CD4-positive, alpha-beta T cell treated with Interleukin-10 for 1 hour (primary cell): ENCODE measurements around the gene CIT.

Experiments
- DNase-seq: peaks from one replicate; pipeline ENCODE4 v3.0.0-alpha.2; 2020

Gene CIT

GRCh38 chr12:119842380-119842779, 34.7 kb downstream of the CIT start:
- no peak for DNase-seq

- no peak for DNase-seq
Measured at GRCh38 chr12:119841433-119842210, 35.5 kb downstream of the CIT start.

DNA sequence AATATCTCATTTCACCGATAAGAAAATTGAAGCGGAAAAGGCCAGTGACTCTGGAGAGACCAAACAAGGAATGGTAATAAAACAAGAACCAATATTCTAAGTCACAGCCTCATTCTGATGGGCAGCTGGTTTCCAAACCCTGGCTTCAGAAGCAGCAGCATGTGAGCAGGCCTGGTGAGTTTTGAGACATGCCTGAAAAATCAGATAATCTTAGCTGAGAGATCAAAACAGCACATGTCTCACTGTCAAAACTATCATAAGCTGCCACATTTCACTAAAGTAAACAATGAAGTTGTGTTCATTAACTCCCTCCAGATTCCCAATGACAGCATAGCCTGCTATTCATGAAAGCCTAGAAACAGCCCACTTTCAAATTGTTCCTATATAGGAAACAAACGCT, 36.5 kb downstream of the CIT start:
- DNase-seq = no peak

DNA sequence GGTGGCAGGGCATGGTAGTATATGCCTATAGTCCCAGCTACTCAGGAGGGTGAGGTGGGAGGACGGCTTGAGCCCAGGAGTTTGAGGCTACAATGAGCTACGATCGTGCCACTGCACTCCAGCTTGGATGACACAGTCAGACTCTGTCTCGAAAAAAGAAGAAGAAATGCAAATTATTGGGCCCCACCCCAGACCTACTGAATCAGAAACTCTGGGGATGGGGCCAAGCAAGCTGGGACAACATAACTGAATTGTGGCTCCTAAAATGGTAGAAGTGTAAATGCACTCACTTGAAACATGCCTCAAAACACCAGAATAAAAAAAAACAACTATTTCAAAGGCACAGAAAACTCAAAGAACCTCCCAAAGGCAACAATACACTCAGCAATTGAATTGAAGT, 37.0 kb downstream of the CIT start:
- no peak for DNase-seq

- DNase-seq = no peak
Measured at GRCh38 chr12:119838826-119839600, 38.1 kb downstream of the CIT start.

GRCh38 chr12:119836781-119837180, 40.3 kb downstream of the CIT start:
- DNase-seq = no peak

DNA sequence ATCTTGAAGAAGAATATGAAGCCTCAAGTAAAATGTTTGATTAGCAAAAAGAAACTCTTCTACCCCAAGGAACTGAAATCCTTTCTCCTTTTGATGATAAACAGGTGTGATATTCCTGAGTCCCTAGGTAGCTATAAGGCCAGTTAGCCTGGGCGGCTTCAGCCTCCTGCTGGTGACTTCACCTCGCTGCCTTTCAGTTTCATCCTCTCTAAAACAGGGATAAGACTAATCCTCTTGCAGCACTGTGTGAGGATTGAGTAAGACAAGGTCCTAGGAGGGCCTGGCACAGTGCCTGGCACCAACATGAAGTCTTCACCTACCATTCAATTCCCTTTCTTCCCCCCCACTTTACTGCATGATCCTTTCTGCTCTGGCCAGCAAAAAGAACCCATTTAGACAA, 42.1 kb downstream of the CIT start:
- DNase-seq = no peak

GRCh38 chr12:119829439-119829838, 47.7 kb downstream of the CIT start:
- DNase-seq = no peak

- DNase-seq = peak; percentile 18
Measured at GRCh38 chr12:119828300-119828699, 48.8 kb downstream of the CIT start.

GRCh38 chr12:119827760-119828159, 49.4 kb downstream of the CIT start:
- no peak for DNase-seq

DNA sequence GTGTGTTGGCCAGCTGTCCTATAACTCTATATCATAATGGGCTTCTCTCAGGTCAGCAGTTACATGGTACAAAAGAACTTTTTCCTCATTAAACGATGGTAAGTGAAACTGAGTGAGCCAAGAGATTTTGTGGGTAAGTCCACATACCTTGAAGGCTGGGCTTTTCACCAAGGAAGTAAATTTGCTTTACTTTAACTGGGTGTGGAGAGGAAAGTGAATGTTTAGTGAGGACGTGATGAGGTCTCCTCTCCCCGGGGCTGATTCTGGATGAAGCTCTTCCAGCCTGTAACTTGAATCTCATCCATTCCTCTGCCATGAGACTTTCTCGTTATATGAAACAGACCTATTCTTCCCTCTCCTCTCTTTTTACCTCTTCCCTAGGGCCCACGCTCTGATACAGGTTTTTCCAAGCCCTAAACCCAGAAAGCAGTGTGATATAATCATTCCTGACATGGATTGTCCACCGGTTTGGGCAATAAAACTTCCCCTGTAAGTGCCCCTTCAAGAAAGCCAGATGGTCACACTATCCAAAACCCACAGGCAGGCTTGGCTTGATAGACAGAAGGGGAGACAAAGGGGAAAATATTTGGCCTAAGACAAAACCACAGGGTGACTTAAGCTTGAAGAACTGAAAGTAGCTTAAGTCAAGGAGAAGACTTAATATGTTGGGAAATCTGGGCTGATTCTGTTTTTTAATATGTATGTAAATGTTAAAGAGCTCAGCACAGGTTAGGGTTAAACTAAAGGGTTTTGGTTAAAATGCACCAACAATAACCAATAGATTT, 50.3 kb downstream of the CIT start:
- DNase-seq = no peak

DNA sequence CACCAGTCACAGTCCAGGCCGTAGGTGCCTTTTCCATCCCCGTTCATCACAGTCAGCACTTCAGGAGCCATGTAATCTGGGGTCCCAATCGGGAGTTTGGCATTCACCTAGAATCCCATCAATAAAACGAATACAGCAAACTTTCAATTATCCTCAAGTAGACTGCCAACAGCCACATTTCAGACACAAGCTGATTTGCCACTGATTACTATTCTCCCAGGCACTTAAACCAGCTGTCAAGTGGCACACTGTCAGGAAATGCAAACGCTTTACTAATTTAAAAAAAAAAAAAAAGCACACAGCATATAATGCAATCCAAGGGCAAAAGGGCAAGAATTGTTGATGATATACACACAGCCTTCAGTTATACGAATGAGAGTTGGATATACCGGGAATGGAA, 51.9 kb downstream of the CIT start:
- DNase-seq = no peak

- no peak for DNase-seq
Measured at GRCh38 chr12:119822046-119822445, 55.1 kb downstream of the CIT start.

DNA sequence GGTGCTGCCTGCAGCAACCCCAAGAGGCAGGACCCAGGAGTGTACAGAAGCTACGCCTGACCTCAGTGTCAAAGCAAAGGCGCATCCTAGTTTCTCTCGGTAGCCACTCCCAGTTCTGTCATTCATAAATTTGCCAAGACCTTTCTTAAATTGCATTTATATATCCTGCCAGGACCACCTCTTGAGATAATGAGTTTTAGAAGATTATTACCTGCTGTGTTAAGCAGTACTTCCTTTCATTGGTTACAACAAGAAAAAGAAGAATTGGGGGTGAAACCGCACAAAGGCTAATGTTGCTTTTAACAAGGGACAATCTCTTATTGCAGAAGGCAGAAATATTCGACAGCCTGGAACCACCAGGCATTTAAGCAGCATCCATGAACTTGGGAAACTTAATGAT, 57.8 kb downstream of the CIT start:
- no peak for DNase-seq

GRCh38 chr12:119817546-119818343, 59.4 kb downstream of the CIT start:
- no peak for DNase-seq

- peak; percentile 2 for DNase-seq
Measured at GRCh38 chr12:119809023-119809422, 68.1 kb downstream of the CIT start.

DNA sequence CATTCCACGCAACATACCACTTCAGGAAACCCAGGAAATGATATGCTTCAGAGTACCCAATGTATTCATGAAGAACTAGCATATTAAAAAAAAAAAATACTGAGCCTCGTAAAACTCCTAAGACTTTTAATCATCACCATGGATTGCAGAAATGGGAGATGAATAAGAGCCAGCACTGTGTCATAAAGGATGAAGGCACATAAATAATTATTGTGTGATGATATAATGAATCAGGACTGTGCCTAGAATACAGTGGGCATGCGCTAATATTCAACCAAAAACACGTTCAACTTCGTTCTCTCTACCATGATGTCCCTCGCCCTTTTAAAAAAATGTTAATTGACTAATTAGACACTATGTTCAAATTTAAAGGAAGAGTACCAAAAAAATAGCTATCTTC, 68.7 kb downstream of the CIT start:
- DNase-seq = no peak

DNA sequence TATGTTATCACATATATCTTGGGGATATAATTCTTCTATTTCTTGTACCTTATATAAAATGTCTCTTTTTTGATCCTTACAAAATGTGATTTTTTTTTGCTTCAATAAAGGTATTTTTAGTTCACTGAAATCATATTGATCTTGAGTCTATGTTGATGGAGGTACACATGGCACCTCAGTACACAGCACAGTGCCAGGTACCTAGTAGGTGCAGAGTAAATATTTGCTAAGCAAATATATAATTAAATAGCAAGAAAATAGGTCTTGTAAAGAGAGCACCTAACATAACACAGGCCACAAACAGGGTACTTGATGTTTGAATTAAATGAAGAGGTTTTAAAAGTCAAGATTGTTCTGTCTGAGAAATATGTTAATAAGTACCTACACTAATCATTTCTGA, 69.7 kb downstream of the CIT start:
- DNase-seq = no peak

GRCh38 chr12:119804011-119804641, 73.0 kb downstream of the CIT start:
- DNase-seq = no peak

DNA sequence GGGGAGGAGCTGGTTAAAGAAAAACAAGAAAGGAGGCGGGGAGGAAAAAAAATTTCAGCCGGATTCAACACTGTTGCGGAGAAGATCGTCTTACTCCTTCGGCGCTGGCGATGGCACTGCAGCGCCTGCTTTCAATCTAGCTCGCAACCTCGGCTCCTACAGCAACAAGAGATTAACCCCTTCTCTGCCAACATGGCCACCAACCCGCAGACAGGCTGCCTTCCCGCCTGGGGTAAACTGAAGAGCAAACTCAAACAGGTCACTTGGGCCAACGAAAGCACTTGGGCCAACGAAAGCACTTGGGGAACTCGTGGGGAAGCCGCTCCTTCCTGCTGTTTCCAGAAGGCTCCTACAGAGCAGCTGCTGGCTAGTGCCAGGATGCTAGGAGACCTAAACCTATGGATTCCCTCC, 73.7 kb downstream of the CIT start:
- DNase-seq = no peak

DNA sequence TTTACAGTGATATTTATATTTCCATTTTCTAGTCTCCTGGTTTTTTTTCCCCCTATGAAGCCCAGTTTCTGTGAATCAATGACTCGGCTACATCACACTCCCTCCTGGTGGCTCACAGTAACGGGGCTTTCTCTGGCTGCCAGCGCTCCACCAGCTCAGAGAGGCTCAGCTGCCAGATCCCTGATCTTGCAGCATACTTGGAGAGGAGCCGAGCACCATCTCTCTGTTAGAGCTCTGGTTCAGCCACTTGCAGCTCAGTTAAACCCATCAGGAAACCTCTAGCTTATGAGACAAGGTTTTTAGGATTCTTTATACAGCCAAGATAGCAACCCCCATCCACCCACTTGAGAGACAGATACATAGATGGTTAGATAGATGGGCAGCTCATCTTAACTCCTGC, 74.6 kb downstream of the CIT start:
- no peak for DNase-seq

GRCh38 chr12:119797090-119797489, 80.0 kb downstream of the CIT start:
- DNase-seq = no peak
